NT2/D1 (cell line): ENCODE results near the gene MAGI1.

Experiments used
- SUZ12 ChIP-seq: IDR thresholded peaks from 2 replicates; pipeline ENCODE4 v1.6.1; 2011; ENCODE audit not compliant: insufficient read length, insufficient read depth; ENCODE audit errors: extremely low read depth
- YY1 ChIP-seq: IDR thresholded peaks from 2 replicates; pipeline ENCODE4 v1.6.1; 2011; ENCODE audit not compliant: insufficient read length, insufficient read depth
- ZNF274 ChIP-seq: IDR thresholded peaks from 2 replicates; pipeline ENCODE4 v1.6.1; 2011; ENCODE audit warnings: mild to moderate bottlenecking, low read depth, low read length

DNA sequence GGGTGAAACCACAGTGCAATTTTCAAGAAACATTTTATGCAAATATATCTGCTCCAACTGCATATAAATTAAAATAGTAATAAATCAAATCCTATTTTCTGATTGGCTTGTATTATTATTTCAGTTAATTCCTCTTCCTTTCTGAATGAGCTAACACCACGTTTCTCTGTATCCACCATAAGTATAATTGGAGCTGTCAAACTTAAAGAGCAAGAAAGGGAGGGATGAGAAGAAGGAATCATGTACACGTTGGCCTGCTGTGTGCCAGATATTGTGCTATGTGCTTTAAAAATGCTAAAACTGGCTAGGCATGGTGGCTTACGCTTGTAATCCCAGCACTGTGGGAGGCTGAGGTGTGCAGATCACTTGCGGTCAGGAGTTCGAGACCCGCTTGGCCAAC, 180.0 kb downstream of the MAGI1 start:
- no peak for TF ChIP-seq YY1
- TF ChIP-seq ZNF274, result no peak
- TF ChIP-seq SUZ12, result no peak
